GM21528 (cell line): ENCODE data around the gene WDSUB1.

Experiments
- ATAC-seq: cut with Tn5 transposase; IDR thresholded peaks from one replicate; pipeline ENCODE4 v1.9.1; 2021; ENCODE audit warnings: mild to moderate bottlenecking, moderate library complexity; ENCODE audit not compliant: unreplicated experiment, low FRiP score

Gene WDSUB1, protein sequence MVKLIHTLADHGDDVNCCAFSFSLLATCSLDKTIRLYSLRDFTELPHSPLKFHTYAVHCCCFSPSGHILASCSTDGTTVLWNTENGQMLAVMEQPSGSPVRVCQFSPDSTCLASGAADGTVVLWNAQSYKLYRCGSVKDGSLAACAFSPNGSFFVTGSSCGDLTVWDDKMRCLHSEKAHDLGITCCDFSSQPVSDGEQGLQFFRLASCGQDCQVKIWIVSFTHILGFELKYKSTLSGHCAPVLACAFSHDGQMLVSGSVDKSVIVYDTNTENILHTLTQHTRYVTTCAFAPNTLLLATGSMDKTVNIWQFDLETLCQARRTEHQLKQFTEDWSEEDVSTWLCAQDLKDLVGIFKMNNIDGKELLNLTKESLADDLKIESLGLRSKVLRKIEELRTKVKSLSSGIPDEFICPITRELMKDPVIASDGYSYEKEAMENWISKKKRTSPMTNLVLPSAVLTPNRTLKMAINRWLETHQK

DNA sequence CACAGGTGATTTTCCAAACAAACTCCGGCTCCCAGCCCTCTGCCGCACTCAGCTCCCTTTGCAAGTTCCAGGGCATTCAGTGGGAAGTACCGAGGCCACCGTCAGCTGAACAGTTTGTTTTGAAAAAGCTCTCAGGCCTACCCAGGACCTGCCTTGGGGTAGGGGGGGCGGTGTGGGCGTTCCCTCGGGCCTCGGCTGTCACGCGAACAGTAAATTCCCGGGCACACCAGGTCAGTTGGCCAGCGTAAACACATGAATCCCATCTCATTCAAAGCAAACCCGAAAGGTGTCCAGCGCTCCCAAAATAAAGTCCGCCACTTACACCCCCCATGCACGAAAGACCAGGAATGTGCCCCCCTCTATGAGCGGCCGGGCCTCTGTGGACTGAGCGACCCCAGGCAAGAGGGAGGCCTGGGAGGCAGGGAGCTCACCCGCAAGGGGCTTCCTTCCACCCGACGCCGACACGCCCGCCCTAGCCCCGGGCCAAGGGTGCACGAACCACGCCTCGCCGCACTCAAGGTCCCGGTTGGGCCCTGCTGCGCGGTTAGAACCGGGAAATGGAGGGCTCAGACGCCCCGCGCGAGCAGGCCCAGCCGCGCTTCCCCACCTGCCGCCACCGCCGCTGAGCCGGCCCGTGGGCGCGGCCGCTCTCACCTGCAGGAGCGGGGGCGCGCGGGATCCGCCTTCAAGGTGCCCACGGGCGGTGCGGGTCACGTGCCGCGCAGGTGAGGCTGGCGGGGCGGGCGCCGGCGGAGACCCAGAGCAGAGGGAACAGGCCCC lies at the start of gene WDSUB1:
TSS of gene WDSUB1 (minus strand) at position 775 of the 780 bp plus-strand sequence. CDS start 3,634 bp downstream, outside the sequence.
- ATAC-seq: peak; percentile 31

DNA sequence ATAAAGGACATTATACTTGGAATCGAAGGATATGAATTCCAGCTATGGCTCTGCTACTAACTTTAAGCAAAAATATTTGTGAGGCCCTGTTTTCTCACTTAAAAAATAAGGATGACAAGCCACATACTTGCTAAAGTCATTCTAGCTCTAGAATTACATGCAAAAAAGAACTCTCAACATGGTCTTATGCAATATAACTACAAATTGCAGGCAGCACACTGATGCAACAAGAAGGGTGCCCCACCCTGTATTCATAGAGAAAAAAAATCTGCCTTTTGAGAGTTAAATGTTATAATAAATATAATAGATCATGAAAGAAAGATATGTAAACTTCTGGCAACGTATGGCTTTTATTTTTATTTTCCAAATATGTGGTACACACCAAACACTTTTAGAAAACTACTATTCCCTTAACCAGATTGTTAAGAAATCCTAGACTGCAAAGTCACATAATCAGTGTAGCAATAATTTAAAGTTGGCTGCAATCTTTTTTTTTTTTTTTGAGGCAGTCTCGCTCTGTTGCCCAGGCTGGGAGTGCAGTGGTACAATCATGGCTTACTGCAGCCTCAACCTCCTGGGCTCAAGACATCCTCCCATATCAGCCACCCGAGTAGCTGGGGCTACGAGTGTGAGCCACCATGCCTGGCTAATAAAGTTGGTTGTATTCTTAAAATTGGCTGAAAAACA lies 40.2 kb upstream of the WDSUB1 start:
- no peak for ATAC-seq

DNA sequence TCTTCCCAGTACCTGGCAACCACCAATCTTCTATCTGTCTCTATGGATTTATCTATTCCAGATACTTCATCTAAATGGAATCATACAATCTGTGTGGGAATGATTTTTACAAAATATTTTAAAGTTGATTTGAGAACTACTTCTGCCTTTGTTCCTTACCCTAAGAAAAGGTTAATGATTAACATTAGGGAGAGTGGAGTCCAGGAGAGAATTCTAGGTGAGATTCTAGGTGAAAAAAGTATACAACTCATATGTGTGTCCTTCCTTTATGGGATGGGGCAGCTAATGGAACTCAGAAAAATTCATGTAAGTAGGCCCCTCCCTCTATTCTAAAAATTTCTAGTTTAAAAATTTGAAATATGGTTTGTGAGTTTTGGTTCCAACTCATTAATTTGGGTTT lies 35.9 kb upstream of the WDSUB1 start:
- no peak for ATAC-seq

DNA sequence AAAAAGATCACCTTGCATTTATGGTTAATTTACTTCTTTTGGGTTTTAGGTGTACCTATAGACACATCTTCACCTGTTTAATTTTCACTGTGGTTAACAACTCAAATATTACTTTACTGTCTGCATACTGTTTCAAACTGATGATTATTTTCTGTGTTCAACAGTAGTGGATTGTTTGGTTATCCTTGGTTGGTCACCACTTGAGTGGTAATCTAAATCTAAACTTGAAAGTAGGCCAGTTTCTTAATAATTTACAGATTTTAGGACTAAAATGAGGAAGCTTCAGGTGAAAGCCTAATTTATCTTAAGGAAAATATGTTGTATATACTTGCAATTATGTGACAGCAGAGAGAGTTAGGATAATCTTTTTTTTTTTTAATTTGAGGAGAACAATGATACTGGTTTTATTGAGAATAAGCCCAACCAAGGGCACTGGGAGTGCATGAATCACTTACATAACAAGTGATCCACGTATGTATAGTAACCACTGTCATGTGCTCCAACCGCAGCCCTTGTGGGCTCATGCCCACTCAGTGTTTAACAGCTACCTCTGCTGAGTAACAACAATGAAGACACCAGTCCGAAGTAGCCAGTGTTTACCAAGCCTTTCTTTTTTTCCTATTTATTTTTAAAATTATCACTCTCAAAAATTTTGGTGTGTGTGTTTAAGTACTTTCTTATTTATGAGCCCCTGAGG lies 31.0 kb upstream of the WDSUB1 start:
- no peak for ATAC-seq

DNA sequence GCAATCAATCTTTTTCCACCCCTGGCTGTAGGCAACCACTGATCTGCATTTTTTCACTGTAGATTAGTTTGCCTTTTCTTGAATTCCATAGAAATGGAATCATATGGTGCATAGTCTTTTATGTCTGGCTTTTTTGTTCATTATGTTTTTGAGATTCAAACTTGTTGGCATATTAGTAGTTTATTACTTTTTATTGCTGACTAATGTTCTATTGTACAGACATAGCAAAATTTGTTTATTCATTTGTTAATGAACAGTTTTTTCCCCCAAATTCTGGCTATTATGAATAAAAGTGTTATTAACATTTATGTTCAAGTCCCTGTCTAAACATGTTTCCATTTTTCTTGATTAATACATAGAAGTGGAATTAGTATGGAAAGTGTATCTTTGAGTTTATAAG lies 21.4 kb upstream of the WDSUB1 start:
- no peak for ATAC-seq

DNA sequence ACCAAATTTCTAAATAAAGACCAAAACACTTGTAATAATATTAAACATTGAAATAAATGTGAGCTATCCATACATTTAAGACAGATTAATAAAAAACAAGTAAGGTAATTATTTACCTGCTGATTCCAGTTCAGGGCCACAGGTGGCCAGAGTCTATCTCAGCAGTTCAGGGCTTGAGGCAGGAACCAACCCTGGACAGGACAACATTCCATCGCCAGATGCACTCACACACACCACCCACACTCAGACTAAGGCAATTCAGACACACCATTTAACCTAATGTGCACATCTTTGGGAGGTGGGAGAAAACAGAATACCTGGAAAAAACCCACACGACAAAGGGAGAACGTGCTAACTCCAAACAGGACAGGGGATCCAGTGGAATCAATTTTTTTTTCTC lies 14.1 kb upstream of the WDSUB1 start:
- no peak for ATAC-seq

DNA sequence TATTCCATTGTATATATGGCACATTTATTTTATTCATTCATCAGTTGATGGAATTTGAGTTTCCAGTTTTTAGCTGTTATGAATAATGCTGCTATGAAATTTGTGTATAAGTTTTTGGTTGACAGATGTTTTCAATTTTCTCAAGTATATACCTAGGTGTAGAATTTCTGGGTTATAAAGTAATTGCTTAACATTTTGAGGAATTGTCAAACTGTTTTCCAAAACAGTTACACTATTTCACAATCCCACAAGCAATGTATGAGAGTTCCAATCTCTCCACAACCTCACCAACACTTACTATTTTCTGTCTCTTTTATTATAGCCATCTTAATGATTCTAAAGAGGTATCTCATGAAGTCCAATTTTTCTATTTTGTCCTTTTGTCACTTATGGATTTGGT lies 12.5 kb upstream of the WDSUB1 start:
- ATAC-seq: no peak

DNA sequence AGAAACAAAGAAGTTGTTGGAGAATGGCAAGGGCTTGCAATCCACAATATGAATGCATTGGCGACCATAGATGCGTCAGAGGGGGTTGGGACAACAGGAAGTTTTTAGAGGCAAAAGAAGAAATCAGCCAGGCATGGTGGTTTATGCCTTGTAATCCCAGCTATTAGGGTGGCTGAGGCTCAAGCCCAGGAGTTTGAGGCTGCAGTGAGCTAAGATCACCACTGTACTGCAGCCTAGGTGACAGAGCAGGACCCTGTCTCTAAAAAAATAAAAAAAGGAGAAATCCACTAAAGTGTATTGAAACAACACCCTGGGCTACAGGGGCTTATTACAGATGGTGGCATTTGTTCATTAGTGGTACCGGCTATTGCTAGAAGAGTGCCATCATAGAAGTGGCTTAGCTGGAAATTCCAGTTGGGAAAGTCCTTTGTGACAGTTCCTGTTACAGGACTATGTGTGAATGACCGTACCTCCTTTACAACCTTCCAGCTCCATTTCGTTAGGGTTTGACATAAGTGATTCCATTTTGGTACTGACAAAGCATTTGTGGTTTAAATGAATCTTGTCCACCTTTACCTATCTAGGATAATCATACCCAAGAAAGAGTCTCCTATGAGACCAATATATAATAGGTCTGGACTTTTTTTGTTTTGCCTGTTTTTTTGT lies 10.7 kb upstream of the WDSUB1 start:
- no peak for ATAC-seq

DNA sequence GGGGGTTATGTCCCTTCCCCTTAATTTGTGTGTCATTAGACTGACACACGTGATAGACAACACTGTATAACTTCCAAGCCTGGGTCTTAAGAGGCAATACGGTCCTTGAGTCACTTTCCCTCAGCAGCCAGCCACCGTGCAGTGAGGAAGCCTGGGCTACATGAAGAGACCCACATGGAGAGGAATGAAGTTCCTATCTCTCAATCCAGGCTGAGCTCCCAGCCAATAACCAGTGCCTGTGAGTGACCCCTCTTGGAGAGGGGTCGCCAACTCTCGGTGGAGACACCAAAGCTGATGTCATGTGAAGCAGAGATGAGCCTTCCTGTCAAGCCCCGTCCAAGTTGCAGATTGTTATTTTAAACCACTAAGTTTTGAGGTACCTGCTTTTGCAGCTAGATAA lies 5.7 kb upstream of the WDSUB1 start:
- no peak for ATAC-seq

DNA sequence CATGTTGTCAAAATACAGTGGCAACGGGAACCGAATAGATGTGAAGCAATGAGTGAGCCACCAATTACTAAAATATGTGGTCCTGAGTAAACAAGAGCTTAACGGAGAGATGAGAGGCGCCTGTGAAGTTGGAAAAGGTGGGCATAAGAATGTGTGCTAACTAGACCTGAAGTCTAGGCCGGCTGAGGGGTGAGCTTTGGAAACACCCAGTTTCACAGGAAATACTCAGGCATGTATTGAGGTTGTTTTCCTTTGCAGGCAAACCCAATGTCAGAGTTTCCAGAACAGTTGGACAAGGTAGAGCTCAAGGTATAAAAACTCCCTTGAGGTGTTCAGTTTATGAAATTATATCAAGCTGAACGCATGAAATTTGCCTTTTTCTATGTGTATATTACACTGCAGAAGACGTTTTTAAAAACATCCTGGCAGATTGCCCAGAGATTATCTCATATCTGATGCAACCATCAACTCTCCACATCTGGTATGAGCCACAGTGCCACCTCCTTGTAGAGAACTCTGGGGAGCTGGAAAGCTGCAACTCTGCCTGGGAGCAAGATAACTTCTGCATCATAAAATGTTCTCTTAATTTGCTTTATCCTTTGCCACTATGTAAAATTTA lies 3.9 kb upstream of the WDSUB1 start:
- no peak for ATAC-seq

DNA sequence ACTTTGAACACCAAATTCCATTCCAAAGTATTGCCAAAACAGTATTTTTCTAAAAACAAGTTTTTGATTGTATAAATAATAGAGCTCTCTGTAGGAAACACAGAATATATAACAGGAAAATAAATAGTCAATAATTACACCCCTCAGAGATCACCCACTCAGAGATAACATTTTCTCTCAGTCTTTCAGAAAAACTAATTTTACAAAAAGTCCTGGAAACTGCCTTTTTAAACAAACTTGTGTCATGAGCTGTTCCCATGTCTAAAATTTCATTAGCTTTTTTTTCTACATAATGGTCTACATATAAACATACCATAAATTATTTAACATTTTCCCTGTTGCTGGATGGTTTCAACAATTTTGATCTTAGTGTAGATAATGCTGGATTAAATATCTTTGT lies 1.2 kb upstream of the WDSUB1 start:
- no peak for ATAC-seq

DNA sequence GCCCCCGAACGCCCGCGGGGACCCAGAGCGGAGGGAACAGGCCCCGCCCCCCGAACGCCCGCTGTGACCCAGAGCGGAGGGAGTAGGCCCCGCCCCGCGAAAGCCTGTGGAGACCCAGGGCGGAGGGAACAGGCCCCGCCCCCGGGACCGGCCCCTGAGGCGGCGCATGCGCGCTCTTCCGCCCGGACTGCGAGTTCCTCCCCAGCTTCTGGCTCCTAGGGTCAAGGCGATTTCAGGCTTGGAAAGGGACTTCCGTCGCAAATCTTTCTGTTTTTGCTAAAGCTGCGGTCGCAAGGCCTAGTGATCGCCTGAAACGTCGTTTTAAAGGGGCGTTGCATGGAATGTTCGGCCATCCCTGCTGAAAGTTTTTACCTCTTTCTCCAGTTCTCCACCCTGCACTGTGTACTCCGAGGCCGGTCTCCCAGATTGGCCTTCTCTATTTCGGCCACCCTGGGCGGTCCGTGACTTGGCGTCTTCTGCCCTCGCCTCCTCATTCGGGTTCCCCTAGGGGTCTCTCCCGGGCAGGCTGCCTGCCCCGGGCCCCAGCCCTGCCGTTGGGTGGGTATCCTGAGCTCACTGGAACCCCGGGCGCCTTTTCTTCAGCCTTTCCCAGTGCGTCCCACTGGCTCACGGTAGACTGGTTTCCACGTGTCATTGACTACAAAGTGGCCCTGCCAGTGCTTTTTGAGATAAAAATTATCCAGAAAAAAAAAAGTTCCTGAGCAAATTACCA lies 372 bp upstream of the WDSUB1 start:
- peak; percentile 89 for ATAC-seq

DNA sequence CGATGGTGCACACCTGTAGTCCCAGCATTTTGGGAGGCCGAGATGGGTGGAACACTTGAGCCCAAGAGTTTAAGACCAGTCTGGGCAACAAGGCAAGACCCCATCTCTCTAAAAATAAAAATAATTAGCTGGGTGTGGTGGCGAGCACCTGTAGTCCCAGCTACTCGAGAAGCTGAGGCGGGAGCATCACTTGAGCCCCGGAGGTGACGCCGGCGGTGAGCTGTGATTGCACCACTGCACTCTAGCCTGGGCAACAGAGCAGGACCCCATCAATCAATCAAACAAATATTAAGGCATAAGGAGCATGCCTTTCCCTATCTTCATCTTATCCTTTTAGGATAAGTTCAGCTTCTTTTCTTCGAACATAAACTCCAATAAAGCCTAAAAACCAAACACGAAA lies 1.1 kb downstream of the WDSUB1 start:
- no peak for ATAC-seq

DNA sequence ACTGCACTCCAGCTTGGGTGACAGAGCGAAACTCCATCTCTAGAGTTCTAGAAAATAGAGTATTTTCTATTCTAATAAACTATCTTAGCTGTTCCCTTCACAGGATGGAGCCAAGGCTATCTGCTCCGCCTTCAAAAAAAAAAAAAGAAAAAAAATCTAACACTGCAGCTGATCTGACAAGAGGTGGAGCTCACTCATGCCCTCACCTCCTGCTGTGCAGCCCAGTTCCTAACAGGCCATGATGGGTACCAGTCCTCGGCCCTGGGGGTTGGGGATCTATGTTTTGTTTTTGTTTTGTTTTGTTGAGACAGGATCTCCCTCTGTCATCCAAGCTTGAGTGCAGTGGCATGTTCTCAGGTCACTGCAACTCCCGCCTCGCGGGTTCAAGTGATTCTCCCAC lies 3.0 kb downstream of the WDSUB1 start:
- no peak for ATAC-seq

DNA sequence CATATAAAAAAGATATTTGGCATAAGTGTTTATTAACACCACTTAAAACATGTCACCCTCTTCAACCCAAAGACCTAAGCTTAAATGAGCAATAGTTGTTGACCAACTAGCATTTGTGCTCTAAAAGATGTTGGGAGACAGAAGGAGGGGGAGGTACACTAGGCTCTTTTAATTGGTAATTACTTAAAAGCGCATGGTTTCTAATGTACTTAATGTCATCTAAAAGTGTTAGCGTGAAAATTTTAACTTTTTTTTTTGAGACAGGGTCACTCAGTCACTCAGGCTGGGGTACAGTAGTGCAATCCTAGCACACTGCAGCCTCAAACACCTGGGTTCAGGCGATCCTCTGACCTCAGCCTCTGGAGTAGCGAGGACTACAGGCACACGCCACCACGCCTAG lies 5.5 kb downstream of the WDSUB1 start:
- ATAC-seq: no peak

DNA sequence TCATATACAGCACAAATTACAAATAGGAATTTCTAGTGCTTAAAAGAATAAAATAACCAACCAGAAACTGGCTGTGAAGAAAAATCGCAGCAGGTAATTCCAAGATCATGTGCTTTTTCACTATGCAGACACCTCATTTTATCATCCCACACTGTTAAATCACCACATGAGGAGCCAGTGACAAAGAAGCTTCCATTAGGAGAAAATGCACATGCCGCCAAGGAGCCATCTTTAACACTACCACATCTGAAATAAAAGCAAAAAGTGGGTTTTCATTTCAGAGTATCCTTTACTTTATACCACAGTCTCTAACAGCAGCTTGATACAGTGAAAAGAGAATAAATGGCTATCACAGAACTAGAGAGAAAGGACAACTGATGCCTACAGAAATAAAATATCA lies 6.8 kb downstream of the WDSUB1 start:
- ATAC-seq: no peak

DNA sequence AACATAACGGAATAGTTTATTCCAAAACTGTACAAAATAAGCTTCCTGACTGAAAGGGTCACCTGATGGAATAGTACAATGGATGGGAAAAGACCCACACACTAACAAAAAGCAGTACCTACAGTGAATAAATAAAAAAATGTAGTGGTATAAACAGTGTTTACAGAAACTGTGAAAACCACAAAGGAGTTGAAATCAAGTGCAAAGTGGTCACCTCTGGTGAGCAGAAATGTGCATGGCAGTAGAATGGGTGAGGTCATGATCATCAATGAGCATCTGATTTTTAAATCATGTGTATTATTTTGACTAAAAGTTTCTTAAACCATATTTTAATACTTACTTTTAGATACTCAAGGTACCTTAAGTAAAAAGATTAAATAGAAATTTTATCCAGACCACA lies 11.4 kb downstream of the WDSUB1 start:
- ATAC-seq: no peak

DNA sequence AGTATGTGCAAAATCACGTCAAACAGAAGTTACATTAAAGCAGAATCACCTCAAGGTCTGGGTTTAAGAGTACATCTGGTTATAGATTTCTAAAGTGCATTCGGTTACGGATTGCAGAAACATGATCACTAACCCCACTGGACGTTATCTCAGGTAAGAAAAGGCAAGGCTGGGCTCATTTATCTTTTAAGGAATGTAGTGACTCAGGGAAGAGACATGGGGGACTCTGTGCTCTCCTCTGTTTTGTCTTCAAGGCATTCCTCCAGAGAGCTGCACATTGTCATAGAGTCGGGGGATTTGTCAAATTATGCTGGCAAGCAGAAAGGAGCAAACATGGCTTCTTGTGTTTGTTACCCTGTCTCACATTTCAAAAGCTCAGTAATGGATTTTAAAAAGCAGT lies 14.3 kb downstream of the WDSUB1 start:
- no peak for ATAC-seq
